MM.1S (cell line): ENCODE results near the gene PROP1.
A peak's percentile ranks its signal among the peaks of the same experiment; 100 is the strongest.
"Not testable (repeated sequence)": the region's sequence is repeated elsewhere in the genome, so short reads cannot be mapped to it uniquely, and the experiment has no call there.

Experiments
- DNase-seq: peaks from one replicate; pipeline ENCODE4 v3.0.0-alpha.2; 2015
- H2AFZ ChIP-seq: fragments of 300-600 bp; sonication (generic); 2 replicates; pipeline ENCODE4 v1.6.0; 2016; ENCODE audit warnings: antibody characterized with exemption, low read length
- H3F3A ChIP-seq: fragments of 300-600 bp; sonication (generic); 2 replicates; pipeline ENCODE4 v1.6.1; 2016; ENCODE audit warnings: mild to moderate bottlenecking, antibody characterized with exemption, low read length, moderate library complexity, mixed read lengths; ENCODE audit not compliant: insufficient read depth
- H3K27ac ChIP-seq: fragments of 300-600 bp; sonication (generic); 2 replicates; pipeline ENCODE4 v1.5.1; 2016; ENCODE audit warnings: mild to moderate bottlenecking, low read length
- H3K27me3 ChIP-seq: fragments of 300-600 bp; sonication (generic); replicated peaks from 2 replicates; pipeline ENCODE4 v1.6.0; 2016; ENCODE audit warnings: low read length; ENCODE audit not compliant: insufficient read depth
- H3K36me3 ChIP-seq: fragments of 300-600 bp; sonication (generic); replicated peaks from 2 replicates; pipeline ENCODE4 v1.6.1; 2016; ENCODE audit warnings: mild to moderate bottlenecking, low read length, mixed read lengths; ENCODE audit not compliant: insufficient read depth
- H3K4me1 ChIP-seq: fragments of 300-600 bp; sonication (generic); 2 replicates; pipeline ENCODE4 v1.6.1; 2016; ENCODE audit warnings: low read length, mixed read lengths
- H3K4me2 ChIP-seq: fragments of 300-600 bp; sonication (generic); 2 replicates; pipeline ENCODE4 v1.6.0; 2016; ENCODE audit warnings: low read depth, low read length
- H3K4me3 ChIP-seq: fragments of 300-600 bp; sonication (generic); 2 replicates; pipeline ENCODE4 v1.5.1; 2016; ENCODE audit warnings: low read length, mixed read lengths
- H3K79me2 ChIP-seq: fragments of 300-600 bp; sonication (generic); 2 replicates; pipeline ENCODE4 v1.6.1; 2016; ENCODE audit warnings: mixed run types, low read length, mixed read lengths
- H3K9ac ChIP-seq: fragments of 300-600 bp; sonication (generic); 2 replicates; pipeline ENCODE4 v1.6.1; 2016; ENCODE audit warnings: low read length, mixed read lengths
- H3K9me2 ChIP-seq: fragments of 300-600 bp; sonication (generic); replicated peaks from 2 replicates; pipeline ENCODE4 v1.6.1; 2016; ENCODE audit warnings: mild to moderate bottlenecking, low read length, mixed read lengths; ENCODE audit not compliant: insufficient read depth
- H3K9me3 ChIP-seq: fragments of 300-600 bp; sonication (generic); replicated peaks from 2 replicates; pipeline ENCODE4 v1.6.1; 2016; ENCODE audit warnings: mild to moderate bottlenecking, low read length, mixed read lengths; ENCODE audit not compliant: insufficient read depth
- H4K20me1 ChIP-seq: fragments of 300-600 bp; sonication (generic); 2 replicates; pipeline ENCODE4 v1.6.1; 2016; ENCODE audit warnings: mild to moderate bottlenecking, low read length, moderate library complexity, mixed read lengths; ENCODE audit not compliant: insufficient read depth

PROP1 gene

DNA sequence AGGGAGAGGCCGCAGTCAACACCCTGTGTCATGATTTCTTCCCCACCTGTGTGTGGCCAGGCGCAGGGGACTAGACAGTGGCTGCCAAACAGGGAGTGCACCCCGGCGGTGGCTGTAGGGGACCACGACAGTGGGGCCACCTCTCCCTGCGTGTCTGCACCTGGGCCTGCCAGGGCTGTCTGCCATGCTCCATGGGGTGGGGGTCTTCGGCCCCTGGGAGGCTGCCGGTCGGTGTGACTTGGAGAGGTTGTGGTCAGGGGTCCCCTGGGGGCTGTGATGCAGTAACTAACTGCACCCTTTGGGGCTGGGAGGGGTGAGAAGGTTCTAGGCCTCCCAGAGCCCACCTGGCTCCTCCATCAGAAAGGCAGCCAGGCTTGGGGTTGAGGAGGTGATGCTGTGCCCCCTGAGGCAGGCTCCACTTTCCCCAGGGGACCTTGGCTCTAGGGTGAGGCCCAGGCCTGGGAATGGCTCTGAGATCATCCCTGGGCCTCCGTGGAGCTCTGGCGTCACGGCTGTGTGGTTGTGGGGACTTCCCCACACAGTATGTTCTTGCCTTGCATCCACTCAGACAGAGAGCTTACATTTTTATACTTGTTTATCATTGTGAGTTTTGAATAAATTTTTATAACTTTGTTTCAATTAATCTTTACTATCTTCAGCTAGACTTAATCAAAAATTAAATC lies 50.3 kb downstream of the PROP1 start:
- H3K9me2 ChIP-seq, H3K27me3 ChIP-seq, H3K4me2 ChIP-seq, H3K27ac ChIP-seq, H4K20me1 ChIP-seq, DNase-seq, H3K9ac ChIP-seq, H3K79me2 ChIP-seq, H3K36me3 ChIP-seq, H2AFZ ChIP-seq, H3K4me1 ChIP-seq, H3F3A ChIP-seq, H3K4me3 ChIP-seq, H3K9me3 ChIP-seq: not testable (repeated sequence)

- H3K27ac ChIP-seq, H3K4me1 ChIP-seq, H3K4me2 ChIP-seq, H3K27me3 ChIP-seq, H3F3A ChIP-seq, H3K79me2 ChIP-seq, H3K36me3 ChIP-seq, H3K9ac ChIP-seq, H2AFZ ChIP-seq, H4K20me1 ChIP-seq, DNase-seq, H3K9me2 ChIP-seq, H3K4me3 ChIP-seq, H3K9me3 ChIP-seq: not testable (repeated sequence)
Measured at GRCh38 chr5:177945145-177945544, 50.9 kb downstream of the PROP1 start.

DNA sequence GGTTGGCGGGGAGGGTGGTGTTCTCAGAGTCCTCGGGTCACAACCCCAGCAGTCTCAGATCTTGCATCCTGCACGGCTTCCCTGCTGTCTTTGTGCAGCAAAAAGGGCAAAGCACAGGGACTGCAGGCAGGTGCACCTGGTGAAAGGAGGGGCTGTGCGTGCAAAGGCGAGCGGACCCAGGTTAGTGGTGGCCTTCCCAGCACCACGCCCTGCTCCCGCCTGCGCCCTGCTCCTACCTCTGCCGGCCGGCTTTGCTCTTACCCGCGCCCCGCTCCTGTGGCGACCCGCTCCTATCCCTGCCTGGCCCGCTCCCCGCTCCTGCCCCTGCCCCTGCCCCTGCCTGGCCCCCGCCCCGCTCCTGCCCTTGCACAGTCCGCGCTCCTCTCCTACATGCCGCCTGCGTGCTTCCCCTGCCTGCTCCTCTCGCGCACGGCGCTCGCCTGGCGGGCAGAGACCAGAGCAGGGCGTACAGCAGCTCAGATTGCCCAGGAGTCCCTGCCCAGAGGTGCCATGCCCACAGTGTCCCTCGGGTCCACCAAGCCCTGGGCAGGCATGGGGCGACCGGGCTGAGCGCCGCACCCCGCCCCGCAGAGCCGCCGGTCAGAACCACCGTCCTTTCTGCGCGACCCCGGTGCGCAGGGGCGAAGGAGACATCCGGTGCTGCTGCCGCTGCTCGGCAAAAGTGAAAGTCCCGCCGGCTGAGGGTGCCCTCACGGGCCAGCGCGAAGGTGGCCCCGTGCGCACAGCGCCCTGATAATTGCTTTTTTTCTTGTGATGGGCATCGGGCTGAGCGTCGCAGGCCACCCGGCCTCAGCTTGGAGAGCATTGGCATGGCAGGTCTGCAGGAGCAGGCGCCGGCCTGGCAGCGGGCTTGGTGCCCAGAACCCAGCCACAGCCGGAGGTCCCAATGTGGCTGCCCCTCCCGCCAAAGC lies 52.0 kb downstream of the PROP1 start:
- H3K4me2 ChIP-seq, H3K9me2 ChIP-seq, H3K27ac ChIP-seq, H3K27me3 ChIP-seq, H4K20me1 ChIP-seq, H2AFZ ChIP-seq, H3F3A ChIP-seq, H3K9me3 ChIP-seq, H3K79me2 ChIP-seq, DNase-seq, H3K9ac ChIP-seq, H3K4me1 ChIP-seq, H3K36me3 ChIP-seq: not testable (repeated sequence)
- H3K4me3 ChIP-seq, result peak overlapping the region; percentile 31; the same call in 1 of the 2 replicates

GRCh38 chr5:177942896-177943295 lies 53.1 kb downstream of the PROP1 start:
- not testable (repeated sequence) for H3K27ac ChIP-seq, H3K4me1 ChIP-seq, DNase-seq, H3F3A ChIP-seq, H3K36me3 ChIP-seq, H2AFZ ChIP-seq, H3K9me3 ChIP-seq, H3K9ac ChIP-seq, H3K79me2 ChIP-seq, H3K9me2 ChIP-seq, H3K27me3 ChIP-seq, H3K4me3 ChIP-seq, H3K4me2 ChIP-seq, H4K20me1 ChIP-seq
